HEK293 (cell line): ENCODE measurements around the gene FXYD5.

Experiments used
- EGR2 ChIP-seq: fragments of 450-650 bp; formaldehyde crosslinking; IDR thresholded peaks from 2 replicates; pipeline ENCODE4 v1.5.1; 2016; ENCODE audit warnings: low read depth, missing biosample characterization, missing genetic modification characterization
- HOXC10 ChIP-seq: sonication (generic); formaldehyde crosslinking; IDR thresholded peaks from 2 replicates; pipeline ENCODE4 v1.8.1; 2023; ENCODE audit warnings: mild to moderate bottlenecking, missing genetic modification reagents
- PATZ1 ChIP-seq: fragments of 450-650 bp; formaldehyde crosslinking; IDR thresholded peaks from 2 replicates; pipeline ENCODE4 v1.5.1; 2016; ENCODE audit warnings: missing biosample characterization, missing genetic modification characterization
- TSHZ1 ChIP-seq: fragments of 450-650 bp; formaldehyde crosslinking; IDR thresholded peaks from 2 replicates; pipeline ENCODE4 v1.5.1; 2016; ENCODE audit warnings: missing biosample characterization, missing genetic modification characterization, borderline replicate concordance
- ZNF133 ChIP-seq: fragments of 450-650 bp; formaldehyde crosslinking; IDR thresholded peaks from 2 replicates; pipeline ENCODE4 v1.5.1; 2016; ENCODE audit warnings: missing biosample characterization, missing genetic modification characterization
- ZNF157 ChIP-seq: fragments of 450-650 bp; formaldehyde crosslinking; IDR thresholded peaks from 2 replicates; pipeline ENCODE4 v1.5.1; 2016; ENCODE audit warnings: missing biosample characterization, missing genetic modification characterization
- ZNF2 ChIP-seq: fragments of 450-650 bp; formaldehyde crosslinking; IDR thresholded peaks from 2 replicates; pipeline ENCODE4 v1.5.1; 2016; ENCODE audit warnings: missing biosample characterization, missing genetic modification characterization
- ZNF23 ChIP-seq: fragments of 450-650 bp; formaldehyde crosslinking; IDR thresholded peaks from 2 replicates; pipeline ENCODE4 v1.5.1; 2016; ENCODE audit warnings: missing biosample characterization, missing genetic modification characterization, borderline replicate concordance
- ZNF362 ChIP-seq: fragments of 450-650 bp; formaldehyde crosslinking; IDR thresholded peaks from 2 replicates; pipeline ENCODE4 v1.5.1; 2016; ENCODE audit warnings: missing biosample characterization, missing genetic modification characterization
- ZNF394 ChIP-seq: fragments of 450-650 bp; formaldehyde crosslinking; IDR thresholded peaks from 2 replicates; pipeline ENCODE4 v1.5.1; 2016; ENCODE audit warnings: missing biosample characterization, missing genetic modification characterization, mild to moderate bottlenecking, moderate library complexity, borderline replicate concordance
- ZNF426 ChIP-seq: fragments of 450-650 bp; formaldehyde crosslinking; IDR thresholded peaks from 2 replicates; pipeline ENCODE4 v1.5.1; 2017; ENCODE audit warnings: missing biosample characterization, missing genetic modification characterization, mild to moderate bottlenecking, inconsistent platforms, moderate library complexity
- ZNF510 ChIP-seq: fragments of 450-650 bp; formaldehyde crosslinking; IDR thresholded peaks from 2 replicates; pipeline ENCODE4 v1.5.1; 2018; ENCODE audit warnings: mild to moderate bottlenecking, missing genetic modification characterization, missing biosample characterization; ENCODE audit not compliant: insufficient replicate concordance
- ZNF529 ChIP-seq: fragments of 450-650 bp; formaldehyde crosslinking; IDR thresholded peaks from 2 replicates; pipeline ENCODE4 v1.5.1; 2017; ENCODE audit warnings: missing genetic modification characterization, missing biosample characterization; ENCODE audit not compliant: insufficient replicate concordance
- ZNF776 ChIP-seq: fragments of 450-650 bp; formaldehyde crosslinking; IDR thresholded peaks from 2 replicates; pipeline ENCODE4 v1.5.0; 2017; ENCODE audit warnings: missing biosample characterization, missing genetic modification characterization, borderline replicate concordance
- ZNF830 ChIP-seq: fragments of 450-650 bp; IDR thresholded peaks from 2 replicates; pipeline ENCODE4 v1.5.0; 2018; ENCODE audit warnings: missing biosample characterization, missing genetic modification characterization, low read depth, mild to moderate bottlenecking, moderate library complexity
- ZSCAN5A ChIP-seq: fragments of 450-650 bp; formaldehyde crosslinking; IDR thresholded peaks from 2 replicates; pipeline ENCODE4 v1.5.1; 2016; ENCODE audit warnings: missing biosample characterization, missing genetic modification characterization
- TF ChIP-seq, protein P1 (sequence below): fragments of 450-650 bp; formaldehyde crosslinking; IDR thresholded peaks from 2 replicates; pipeline ENCODE4 v1.5.1; 2016; ENCODE audit warnings: missing biosample characterization, missing genetic modification characterization
- TF ChIP-seq, protein P2 (sequence below): fragments of 450-650 bp; formaldehyde crosslinking; conservative IDR thresholded peaks from 2 replicates; pipeline ENCODE4 v1.5.1; 2016; ENCODE audit warnings: low read depth, missing biosample characterization, missing genetic modification characterization

Gene FXYD5

DNA sequence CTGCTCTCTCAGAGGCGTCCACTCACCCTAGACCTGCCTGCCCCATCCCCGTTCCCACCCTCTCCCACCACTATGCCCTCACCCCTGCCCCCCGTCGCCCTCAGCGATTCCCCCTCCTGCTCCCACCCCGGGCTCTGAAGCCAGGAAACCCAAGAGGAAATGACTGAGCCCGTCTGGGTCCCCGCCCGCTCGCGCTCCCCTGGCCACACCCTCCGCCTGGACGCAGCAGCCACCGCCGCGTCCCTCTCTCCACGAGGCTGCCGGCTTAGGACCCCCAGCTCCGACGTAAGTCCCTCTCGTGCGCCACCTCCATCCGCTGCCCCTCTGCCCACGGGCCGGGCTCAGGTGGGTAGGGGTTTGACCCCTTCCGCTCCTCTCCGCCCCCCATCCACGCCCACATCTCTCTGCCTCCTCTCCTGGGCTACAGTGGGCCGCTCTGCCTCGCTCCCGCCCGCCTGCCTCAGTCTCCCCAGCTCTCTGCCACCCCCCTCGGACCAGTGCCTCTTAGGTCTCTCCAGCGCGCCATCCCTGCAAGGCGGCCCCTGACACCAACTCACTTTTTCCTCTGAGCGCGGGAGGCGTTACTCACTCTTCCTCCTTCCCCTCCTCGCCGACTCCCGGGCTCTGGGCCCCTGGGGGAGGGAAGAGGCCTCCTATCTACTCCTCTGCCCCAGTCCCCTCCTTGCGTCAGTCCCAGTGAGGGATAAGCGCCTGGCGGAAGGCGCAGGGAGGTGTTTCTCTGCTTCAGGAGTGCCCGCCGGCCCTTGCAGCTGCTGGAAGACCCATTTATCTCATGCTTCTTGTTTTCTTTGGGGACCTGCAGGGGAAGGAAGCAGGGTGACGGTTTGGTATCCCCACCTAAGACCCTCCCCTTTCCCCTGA, at the start of gene FXYD5 (continued):
- TF ChIP-seq HOXC10 (CRISPR knock-in tag) (no peak), ZNF362 (peak; percentile 67), ZNF157 (tag by site-specific recombination) (no peak), ZNF133 (peak; percentile 40; the same call in 1 of the 2 replicates), PATZ1 (tag by site-specific recombination) (peak; percentile 93), ZSCAN5A (peak; percentile 70; the same call in 1 of the 2 replicates), ZNF529 (tag by site-specific recombination) (no peak), ZNF830 (tag by site-specific recombination) (no peak), ZNF426 (tag by site-specific recombination) (no peak), ZNF510 (no peak), ZNF23 (tag by site-specific recombination) (no peak), ZNF2 (peak; percentile 98), ZNF776 (tag by site-specific recombination) (no peak), EGR2 (tag by site-specific recombination) (peak; percentile 99), ZNF394 (tag by site-specific recombination) (peak; percentile 78), TSHZ1 (tag by site-specific recombination) (no peak)
- TF ChIP-seq, protein P1, sequence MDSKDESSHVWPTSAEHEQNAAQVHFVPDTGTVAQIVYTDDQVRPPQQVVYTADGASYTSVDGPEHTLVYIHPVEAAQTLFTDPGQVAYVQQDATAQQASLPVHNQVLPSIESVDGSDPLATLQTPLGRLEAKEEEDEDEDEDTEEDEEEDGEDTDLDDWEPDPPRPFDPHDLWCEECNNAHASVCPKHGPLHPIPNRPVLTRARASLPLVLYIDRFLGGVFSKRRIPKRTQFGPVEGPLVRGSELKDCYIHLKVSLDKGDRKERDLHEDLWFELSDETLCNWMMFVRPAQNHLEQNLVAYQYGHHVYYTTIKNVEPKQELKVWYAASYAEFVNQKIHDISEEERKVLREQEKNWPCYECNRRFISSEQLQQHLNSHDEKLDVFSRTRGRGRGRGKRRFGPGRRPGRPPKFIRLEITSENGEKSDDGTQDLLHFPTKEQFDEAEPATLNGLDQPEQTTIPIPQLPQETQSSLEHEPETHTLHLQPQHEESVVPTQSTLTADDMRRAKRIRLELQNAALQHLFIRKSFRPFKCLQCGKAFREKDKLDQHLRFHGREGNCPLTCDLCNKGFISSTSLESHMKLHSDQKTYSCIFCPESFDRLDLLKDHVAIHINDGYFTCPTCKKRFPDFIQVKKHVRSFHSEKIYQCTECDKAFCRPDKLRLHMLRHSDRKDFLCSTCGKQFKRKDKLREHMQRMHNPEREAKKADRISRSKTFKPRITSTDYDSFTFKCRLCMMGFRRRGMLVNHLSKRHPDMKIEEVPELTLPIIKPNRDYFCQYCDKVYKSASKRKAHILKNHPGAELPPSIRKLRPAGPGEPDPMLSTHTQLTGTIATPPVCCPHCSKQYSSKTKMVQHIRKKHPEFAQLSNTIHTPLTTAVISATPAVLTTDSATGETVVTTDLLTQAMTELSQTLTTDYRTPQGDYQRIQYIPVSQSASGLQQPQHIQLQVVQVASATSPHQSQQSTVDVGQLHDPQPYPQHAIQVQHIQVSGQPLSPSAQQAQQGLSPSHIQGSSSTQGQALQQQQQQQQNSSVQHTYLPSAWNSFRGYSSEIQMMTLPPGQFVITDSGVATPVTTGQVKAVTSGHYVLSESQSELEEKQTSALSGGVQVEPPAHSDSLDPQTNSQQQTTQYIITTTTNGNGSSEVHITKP (tag by site-specific recombination) = peak; percentile 88
- TF ChIP-seq, protein P2, sequence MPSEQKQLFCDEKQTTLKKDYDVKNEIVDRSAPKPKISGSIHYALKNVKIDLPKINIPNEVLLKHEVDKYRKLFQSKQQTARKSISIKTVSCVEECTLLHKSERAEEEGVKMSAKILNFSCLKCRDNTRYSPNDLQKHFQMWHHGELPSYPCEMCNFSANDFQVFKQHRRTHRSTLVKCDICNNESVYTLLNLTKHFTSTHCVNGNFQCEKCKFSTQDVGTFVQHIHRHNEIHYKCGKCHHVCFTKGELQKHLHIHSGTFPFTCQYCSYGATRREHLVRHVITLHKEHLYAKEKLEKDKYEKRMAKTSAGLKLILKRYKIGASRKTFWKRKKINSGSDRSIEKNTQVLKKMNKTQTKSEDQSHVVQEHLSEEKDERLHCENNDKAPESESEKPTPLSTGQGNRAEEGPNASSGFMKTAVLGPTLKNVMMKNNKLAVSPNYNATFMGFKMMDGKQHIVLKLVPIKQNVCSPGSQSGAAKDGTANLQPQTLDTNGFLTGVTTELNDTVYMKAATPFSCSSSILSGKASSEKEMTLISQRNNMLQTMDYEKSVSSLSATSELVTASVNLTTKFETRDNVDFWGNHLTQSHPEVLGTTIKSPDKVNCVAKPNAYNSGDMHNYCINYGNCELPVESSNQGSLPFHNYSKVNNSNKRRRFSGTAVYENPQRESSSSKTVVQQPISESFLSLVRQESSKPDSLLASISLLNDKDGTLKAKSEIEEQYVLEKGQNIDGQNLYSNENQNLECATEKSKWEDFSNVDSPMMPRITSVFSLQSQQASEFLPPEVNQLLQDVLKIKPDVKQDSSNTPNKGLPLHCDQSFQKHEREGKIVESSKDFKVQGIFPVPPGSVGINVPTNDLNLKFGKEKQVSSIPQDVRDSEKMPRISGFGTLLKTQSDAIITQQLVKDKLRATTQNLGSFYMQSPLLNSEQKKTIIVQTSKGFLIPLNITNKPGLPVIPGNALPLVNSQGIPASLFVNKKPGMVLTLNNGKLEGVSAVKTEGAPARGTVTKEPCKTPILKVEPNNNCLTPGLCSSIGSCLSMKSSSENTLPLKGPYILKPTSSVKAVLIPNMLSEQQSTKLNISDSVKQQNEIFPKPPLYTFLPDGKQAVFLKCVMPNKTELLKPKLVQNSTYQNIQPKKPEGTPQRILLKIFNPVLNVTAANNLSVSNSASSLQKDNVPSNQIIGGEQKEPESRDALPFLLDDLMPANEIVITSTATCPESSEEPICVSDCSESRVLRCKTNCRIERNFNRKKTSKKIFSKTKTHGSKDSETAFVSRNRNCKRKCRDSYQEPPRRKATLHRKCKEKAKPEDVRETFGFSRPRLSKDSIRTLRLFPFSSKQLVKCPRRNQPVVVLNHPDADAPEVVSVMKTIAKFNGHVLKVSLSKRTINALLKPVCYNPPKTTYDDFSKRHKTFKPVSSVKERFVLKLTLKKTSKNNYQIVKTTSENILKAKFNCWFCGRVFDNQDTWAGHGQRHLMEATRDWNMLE (tag by site-specific recombination) = no peak
